LHCN-M2 (cell line): ENCODE data around the gene CCR8. TPM values are rescaled to one million over a fixed set of nuclear protein-coding genes. Genes with fewer than 3 reads are reported as not detected.

Experiments used
- DNase-seq: peaks from one replicate; pipeline ENCODE4 v3.0.0-alpha.2; 2012; ENCODE audit warnings: low read depth
- polyA plus RNA-seq: library from polyadenylated mRNA; unstranded; fragments of >200 nt; gene quantifications from one replicate; pipeline ENCODE4 v1.2.1, GENCODE V29; 2012; ENCODE audit warnings: missing spikeins
- total RNA-seq: library from RNA; depleted of rRNA; stranded (reverse); fragments of >200 nt; gene quantifications from 2 replicates; pipeline ENCODE4 v1.2.3, GENCODE V29; 2014; rRNA removed

CCR8 gene
- not detected in 2 replicates for total RNA-seq
- not detected for polyA plus RNA-seq

- no peak for DNase-seq
Observed at GRCh38 chr3:39329493-39329892, at the start of gene CCR8. Gene CCR8, plus strand, starts transcription at chr3:39329709. Its CDS starts 2,623 bp downstream, at chr3:39332332.

GRCh38 chr3:39279745-39280517, 49.6 kb upstream of the CCR8 start, which contains the start of gene CX3CR1:
Gene CX3CR1, minus strand, starts transcription at chr3:39280036. Its CDS starts 13,527 bp downstream, at chr3:39266509.
- DNase-seq: no peak

GRCh38 chr3:39280571-39280970, 48.9 kb upstream of the CCR8 start:
- DNase-seq: no peak

GRCh38 chr3:39281533-39281932, 48.0 kb upstream of the CCR8 start:
- no peak for DNase-seq

- no peak for DNase-seq
Observed at GRCh38 chr3:39282057-39282456, 47.5 kb upstream of the CCR8 start.

GRCh38 chr3:39284457-39284881, 45.0 kb upstream of the CCR8 start:
- no peak for DNase-seq

GRCh38 chr3:39285332-39285731, 44.2 kb upstream of the CCR8 start:
- no peak for DNase-seq

- DNase-seq: no peak
Observed at GRCh38 chr3:39286771-39287170, 42.7 kb upstream of the CCR8 start.

GRCh38 chr3:39287216-39288164, 42.0 kb upstream of the CCR8 start:
- no peak for DNase-seq

GRCh38 chr3:39288300-39288808, 41.2 kb upstream of the CCR8 start:
- DNase-seq: peak; percentile 63

- no peak for DNase-seq
Observed at GRCh38 chr3:39289107-39289506, 40.4 kb upstream of the CCR8 start.

- DNase-seq: no peak
Observed at GRCh38 chr3:39290255-39290654, 39.3 kb upstream of the CCR8 start.

- peak; percentile 34 for DNase-seq
Observed at GRCh38 chr3:39291903-39292329, 37.6 kb upstream of the CCR8 start.

- no peak for DNase-seq
Observed at GRCh38 chr3:39292961-39293360, 36.5 kb upstream of the CCR8 start.

GRCh38 chr3:39294446-39295183, 34.9 kb upstream of the CCR8 start:
- no peak for DNase-seq

GRCh38 chr3:39295184-39295775, 34.2 kb upstream of the CCR8 start:
- no peak for DNase-seq

GRCh38 chr3:39296197-39297077, 33.1 kb upstream of the CCR8 start:
- DNase-seq: no peak

- no peak for DNase-seq
Observed at GRCh38 chr3:39299279-39299678, 30.2 kb upstream of the CCR8 start.

GRCh38 chr3:39302178-39302577, 27.3 kb upstream of the CCR8 start:
- DNase-seq: no peak

GRCh38 chr3:39313289-39313688, 16.2 kb upstream of the CCR8 start:
- DNase-seq: no peak
